ENCODE data around the gene TRAM2.

DNA sequence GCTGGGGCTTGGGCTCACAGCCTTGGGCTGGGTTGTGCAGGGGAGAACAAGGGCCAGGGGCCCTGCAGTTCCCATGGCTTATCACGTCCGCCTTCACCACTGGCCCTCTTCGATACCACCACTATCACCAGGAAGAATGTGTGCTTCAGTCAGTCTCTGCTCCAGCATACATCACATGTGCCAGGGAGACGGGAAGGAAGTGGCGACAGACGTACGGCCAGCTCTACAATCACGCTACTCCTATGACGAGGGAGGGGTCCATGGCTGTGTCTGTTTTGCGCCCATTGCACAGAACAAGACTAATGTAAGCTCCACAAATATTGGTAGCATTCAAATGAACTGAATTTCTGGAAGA is 72.1 kb downstream of the TRAM2 start:
- TF ChIP-seq, protein P1, sequence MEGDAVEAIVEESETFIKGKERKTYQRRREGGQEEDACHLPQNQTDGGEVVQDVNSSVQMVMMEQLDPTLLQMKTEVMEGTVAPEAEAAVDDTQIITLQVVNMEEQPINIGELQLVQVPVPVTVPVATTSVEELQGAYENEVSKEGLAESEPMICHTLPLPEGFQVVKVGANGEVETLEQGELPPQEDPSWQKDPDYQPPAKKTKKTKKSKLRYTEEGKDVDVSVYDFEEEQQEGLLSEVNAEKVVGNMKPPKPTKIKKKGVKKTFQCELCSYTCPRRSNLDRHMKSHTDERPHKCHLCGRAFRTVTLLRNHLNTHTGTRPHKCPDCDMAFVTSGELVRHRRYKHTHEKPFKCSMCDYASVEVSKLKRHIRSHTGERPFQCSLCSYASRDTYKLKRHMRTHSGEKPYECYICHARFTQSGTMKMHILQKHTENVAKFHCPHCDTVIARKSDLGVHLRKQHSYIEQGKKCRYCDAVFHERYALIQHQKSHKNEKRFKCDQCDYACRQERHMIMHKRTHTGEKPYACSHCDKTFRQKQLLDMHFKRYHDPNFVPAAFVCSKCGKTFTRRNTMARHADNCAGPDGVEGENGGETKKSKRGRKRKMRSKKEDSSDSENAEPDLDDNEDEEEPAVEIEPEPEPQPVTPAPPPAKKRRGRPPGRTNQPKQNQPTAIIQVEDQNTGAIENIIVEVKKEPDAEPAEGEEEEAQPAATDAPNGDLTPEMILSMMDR (IDR thresholded peaks at IDR 0.05; ENCODE audit: low read depth, low read length) = no peak
- TF ChIP-seq EZH2phosphoT487 (IDR thresholded peaks at IDR 0.05; ENCODE audit: low read depth) = no peak

All from OCI-LY3 (cell line).